HG02970 (cell line): ENCODE measurements around the gene SH3GL3.

ENCODE experiments used
- ATAC-seq: cut with Tn5 transposase; IDR thresholded peaks from one replicate; pipeline ENCODE4 v1.9.1; 2021; ENCODE audit warnings: mild to moderate bottlenecking, moderate library complexity, moderate number of reproducible peaks; ENCODE audit not compliant: unreplicated experiment, low FRiP score

SH3GL3 gene

DNA sequence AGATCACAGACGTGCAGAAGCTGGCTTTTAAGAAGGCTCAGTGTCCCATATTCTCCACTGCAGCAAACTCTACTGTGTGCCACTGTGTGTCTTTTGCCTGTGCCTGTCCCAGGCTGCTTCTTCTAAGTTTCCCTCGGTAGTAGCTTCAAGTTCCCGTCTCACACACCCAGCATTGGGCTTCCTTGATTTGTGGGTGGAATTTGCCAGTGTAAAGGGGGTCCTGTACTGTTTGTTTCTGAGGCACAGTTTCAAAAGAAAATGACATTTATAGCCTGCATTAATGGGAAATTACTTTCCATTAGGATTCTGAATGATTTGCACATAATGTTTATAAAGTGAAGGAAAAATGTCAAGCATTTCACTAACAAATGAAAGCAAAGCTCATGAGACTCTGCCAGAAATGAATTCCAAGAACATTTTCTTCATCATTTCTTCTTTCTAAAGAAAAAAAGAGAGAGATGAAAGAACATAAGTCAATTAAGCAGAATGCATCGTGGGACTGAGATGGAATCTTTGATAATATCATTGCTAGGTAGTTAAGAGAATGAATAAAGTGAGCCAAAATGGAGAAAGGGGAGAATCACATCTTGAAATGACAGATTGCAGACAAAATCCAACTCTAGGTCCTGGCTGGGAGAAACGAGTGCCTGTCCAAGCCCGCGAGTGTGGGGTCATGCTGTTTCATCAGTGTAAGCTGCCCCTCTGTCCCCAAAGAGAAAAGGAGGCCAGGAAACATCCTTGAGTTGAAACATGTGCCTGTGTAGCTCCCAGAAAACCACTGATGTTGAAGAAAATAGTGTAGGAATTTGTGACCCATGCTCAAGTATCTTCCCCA, 158.2 kb downstream of the SH3GL3 start:
- ATAC-seq: no peak

DNA sequence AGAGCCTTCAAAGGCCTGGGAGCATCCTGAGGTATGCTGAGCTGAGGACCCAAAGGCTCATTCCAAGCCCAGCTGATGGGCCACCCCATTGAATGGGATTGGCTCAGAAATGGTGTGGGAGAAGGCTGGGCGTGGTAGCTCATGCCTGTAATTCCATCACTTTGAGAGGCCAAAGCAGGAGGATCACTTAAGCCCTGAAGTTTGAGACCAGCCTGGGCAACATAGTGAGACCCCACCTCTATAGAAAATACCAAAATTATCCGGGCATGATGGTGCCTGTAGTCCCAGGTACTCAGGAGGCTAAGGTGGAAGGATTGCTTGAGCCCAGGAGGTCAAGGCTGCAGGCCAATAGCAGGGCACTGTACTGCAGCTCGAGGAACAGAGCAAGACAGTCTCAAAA, 163.0 kb downstream of the SH3GL3 start:
- no peak for ATAC-seq

GRCh38 chr15:83610901-83611685, 164.0 kb downstream of the SH3GL3 start:
- ATAC-seq: no peak

- ATAC-seq: no peak
These were observed 165.1 kb downstream of the SH3GL3 start for GRCh38 chr15:83612226-83612625.

GRCh38 chr15:83612898-83613635, 165.9 kb downstream of the SH3GL3 start:
- ATAC-seq: no peak

DNA sequence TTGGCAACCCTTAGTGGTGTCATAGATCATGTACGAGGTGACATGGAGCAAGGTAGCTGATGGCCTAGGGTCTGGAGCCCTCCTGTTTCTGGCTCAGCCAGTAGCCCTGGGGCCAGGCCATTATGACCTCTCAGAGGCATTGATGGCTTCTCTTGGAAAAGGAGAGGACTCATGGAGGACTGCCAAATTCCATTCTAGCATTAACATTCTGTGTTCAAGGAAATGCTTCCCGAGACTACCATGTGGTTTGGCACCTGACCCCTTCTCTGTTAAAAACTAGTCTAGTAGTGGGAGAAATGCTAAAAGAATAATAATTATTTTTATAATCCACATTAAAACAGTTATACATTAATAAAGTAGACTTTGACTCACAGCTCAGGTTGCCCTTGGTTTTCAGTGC, 166.6 kb downstream of the SH3GL3 start:
- ATAC-seq: no peak

DNA sequence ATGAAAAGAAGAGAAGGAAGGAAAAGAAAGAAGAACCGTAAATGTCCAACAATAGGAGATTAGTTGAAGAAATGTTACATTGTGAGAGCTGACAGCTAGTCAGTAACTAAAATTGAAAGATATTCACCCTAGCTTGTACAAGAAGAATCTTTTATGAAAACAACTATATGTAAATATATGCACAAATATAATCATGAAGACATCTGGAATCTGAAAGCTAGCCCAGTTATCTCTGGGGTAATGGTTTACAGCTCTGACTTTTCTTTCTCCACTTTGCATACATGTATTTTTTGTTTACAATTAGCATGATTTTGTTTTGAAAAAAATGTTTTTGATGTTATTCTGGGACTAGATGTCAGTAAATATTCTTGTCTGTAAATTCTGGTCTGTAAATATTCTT, 169.7 kb downstream of the SH3GL3 start:
- ATAC-seq: no peak

DNA sequence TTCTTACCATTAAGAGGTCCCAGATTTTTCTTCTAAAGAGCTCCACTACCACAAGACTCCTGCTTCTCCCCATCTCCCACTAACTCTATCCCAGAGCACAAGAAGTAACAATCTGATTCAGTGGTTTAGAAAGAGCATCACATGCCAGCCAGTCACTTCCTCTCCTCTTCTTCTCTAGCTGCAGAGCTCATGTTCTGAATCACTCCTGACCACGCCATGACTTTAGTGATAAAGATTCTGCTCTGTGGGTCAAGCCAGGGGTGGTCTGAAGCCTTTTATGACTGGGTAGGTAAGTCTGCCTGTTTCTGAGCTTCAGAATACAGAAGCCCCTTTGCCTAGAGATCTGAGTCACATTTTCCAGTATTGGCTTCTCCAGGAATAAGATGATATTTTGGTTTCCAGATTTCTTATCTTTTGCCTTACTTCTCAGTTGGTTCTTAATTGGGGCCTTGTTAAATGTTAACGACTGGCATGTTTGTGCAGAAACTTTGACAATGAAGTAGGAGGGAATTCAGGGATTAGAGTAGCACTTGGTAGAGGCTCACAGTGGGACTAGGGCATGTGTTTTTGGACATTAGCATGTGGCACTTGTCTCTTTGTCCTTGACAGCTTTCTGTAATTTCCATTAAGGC, 179.1 kb downstream of the SH3GL3 start:
- ATAC-seq: no peak

GRCh38 chr15:83631534-83631933, 184.4 kb downstream of the SH3GL3 start:
- ATAC-seq: no peak

DNA sequence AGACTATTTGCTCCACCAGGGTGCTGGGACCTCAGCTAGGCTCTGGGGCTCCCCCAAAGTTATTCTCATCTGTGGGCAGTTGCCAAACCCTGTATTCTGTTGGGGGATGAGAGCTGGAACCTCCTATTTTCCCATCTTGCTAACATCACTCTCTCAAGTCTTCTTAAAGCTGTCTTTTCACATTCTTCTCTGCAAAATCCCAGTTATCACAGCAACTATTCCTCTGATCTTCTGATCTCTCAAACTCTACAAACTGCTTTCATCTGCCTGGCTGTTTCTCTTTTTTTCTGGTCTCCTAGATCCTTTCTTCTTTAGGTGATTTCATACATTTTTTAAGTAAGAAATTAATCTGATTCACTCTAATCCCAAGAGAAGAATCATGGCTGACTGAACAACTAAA, 196.1 kb downstream of the SH3GL3 start:
- ATAC-seq: no peak

DNA sequence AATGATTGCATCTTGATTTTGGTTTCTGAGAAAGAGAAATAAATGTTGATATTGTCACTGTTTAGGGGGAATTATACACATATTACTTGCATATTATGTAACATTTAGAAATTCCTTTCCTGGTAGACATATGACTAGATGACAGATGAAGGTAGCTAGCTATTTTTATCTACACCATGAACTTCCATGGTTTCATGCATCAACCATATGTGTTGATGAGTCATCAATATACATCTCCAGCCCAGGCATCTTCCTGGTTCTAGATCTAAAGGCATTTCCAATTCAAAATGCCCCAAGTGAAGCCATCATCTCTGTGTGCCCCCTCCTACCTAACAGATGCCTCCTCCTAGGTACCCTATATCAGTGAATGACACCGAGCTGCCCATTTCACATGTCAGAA, 197.3 kb downstream of the SH3GL3 start:
- no peak for ATAC-seq

GRCh38 chr15:83650831-83651230, 203.7 kb downstream of the SH3GL3 start:
- ATAC-seq: no peak

GRCh38 chr15:83651541-83651940, 204.4 kb downstream of the SH3GL3 start:
- ATAC-seq: no peak

DNA sequence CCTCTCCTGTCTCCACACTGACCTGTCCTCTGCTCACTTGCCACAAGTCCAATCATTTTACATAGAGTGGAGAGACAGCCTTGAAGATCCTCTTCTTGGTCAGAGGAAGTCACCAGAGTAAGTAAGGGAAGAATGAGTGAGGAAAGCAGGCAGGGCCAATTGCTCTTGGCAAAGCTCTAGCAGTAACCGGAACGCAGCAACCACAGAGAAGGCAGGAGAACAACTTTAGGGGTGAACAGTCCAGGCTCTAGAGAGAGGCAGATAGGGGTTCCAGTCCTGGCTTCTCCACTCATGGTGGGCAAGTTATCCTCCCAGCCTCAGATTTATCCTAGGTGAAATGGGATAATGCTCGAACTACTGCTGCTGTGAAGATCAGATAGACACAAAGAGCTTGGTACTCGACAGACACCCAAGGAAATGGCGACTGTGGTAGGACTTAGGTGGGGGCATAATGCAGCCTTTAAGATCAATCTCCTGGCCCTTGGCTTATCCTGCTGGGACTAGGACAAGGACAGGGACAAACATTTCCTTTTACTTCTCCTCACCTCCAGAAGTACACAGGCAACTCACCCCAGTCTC, 205.6 kb downstream of the SH3GL3 start:
- ATAC-seq: no peak

DNA sequence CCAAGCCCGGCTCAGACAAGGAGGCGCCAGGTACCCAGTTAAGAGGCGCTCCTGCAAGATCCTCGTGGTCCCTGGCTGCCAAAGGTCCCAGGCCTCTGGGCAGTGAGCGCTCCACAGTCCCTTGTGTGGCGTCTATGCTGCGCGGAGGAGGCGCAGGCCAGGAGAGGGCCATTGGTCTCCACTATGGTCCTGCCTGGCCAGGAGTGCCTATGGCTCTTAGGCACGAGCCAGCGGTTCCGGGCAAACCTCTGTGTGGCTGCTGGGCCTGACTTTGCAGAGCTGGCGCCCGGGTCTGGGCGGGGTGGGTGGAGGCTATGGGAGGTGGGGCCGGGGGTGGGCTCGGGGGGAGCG, 206.1 kb downstream of the SH3GL3 start:
- ATAC-seq: no peak

DNA sequence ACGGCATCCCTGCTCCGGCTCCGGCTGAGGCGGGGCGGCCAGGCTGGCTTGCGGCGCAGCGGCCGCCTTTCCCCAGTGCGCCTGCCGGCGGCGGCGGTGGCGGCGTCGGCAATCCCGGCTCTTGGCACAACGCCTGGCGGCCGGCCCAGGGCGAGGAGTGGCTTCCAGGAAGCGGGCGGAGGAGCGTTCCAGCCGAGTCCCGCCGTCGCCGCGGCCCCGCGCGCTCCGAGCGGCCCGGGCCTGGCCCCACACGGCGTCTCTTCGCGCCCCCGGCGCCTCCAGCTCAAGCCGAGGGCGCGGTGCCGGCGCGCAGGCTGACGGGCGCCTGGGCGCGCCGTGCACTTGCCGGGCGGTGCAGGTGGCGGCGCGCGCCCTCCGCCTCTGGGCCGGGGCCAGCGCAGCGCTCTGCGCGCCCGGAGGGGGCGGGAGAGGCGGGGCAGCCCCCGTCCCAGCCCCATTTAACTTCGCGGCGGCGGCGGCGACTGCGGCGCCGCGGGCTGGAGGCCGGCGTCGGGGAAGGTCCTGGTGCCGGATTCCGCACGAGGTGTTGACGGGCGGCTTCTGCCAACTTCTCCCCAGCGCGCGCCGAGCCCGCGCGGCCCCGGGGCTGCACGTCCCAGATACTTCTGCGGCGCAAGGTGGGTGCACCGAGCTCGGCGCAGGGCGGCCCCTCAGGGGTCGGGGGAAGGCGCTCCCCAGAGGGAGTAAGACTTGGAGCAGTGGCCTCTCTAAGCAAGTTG, 206.7 kb downstream of the SH3GL3 start, which contains the start of gene ADAMTSL3:
Gene ADAMTSL3 (plus strand): TSS at position 485 of the 740 bp plus-strand sequence. CDS start 1,639 bp downstream, outside the sequence.
- ATAC-seq: no peak

GRCh38 chr15:83654379-83655236, 207.5 kb downstream of the SH3GL3 start:
- ATAC-seq: no peak

- ATAC-seq: no peak
These were observed 208.1 kb downstream of the SH3GL3 start for GRCh38 chr15:83655237-83655616.

DNA sequence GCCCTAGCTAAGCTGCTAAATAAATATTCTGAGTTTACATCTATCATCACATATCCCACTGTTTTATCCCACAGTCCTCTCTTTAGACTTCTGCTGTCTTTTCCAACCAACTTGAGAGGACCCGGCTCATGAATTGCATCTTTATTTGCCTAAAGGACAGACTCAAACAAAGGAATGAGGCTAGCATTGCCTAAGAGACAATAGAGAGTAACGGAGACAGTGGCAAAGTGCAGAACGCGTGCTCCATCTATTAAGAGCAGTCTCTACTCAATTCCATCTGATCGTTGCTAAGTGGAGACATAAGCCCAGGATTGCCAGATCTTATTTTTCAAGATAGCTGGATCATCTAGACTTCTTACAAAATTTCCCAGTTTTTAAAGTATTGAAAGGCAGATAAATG, 209.1 kb downstream of the SH3GL3 start:
- ATAC-seq: no peak
